Measurements from ENCODE around the gene ADAM15. TPM values are rescaled to one million over a fixed set of nuclear protein-coding genes. Genes with fewer than 3 reads are reported as not detected.

The ADAM15 gene
- total and polyA plus RNA-seq, 2 donors (not counting 1 experiment from before 2014, with no cell fraction given), result 14.6 to 28.4 TPM

- ATAC-seq (ENCODE audit: low read depth) (no peak), DNase-seq (no peak)
- peak overlapping the region; percentile 89 for H3K4me3 Mint-ChIP-seq
- H3K9me3 Mint-ChIP-seq (ENCODE audit: insufficient read depth), result no peaks in the 10 kb centered on the region
- no peaks in the 10 kb centered on the region for H3K36me3 ChIP-seq (replicated peaks in 1 of 2; ENCODE audit: control extremely low read depth in 1 of 2, control insufficient read depth in 1 of 2, extremely low read depth in 1 of 2, insufficient read depth in 2 of 2, low read length in 1 of 2)
- H2AFZ ChIP-seq (ENCODE audit: insufficient read depth, low read depth, low read length, poor library complexity, severe bottlenecking), result no peak overlapping the region
- H3K9me3 ChIP-seq (ENCODE audit: control extremely low read depth in 1 of 3, control insufficient read depth in 2 of 3, insufficient read depth in 1 of 3, low read length in 2 of 3), result peaks cover 0 to 17% (median 0%) of the 10 kb centered on the region in 3 donors
- H3K79me2 ChIP-seq (ENCODE audit: control insufficient read depth, insufficient read depth, low read length), result no peaks in the 10 kb centered on the region
- H3K9ac ChIP-seq (ENCODE audit: low read length), result no peak overlapping the region
- peaks cover 55% of the 10 kb centered on the region for H3K4me1 Mint-ChIP-seq
- no peak overlapping the region for H3K27ac ChIP-seq (ENCODE audit: low read length in 2 of 2)
- peak overlapping the region; percentile 97 for H3K4me2 ChIP-seq (replicated peaks; ENCODE audit: low read depth, low read length, poor library complexity, severe bottlenecking)
- WGBS (ENCODE audit: insufficient coverage), result 78% methylated on average over 3 of the region's 4 CpGs
- peaks cover 0 to 41% (median 29%) of the 10 kb centered on the region in 4 experiments for H3K27me3 ChIP-seq (replicated peaks in 1 of 4; ENCODE audit: control extremely low read depth in 1 of 4, control insufficient read depth in 3 of 4, insufficient read depth in 4 of 4, low read length in 3 of 4)
- ChIA-PET POLR2A (no interaction called here), CTCF (interaction anchor here (0.8 to 4.0 kb wide), 9 partner anchors 7 to 518 kb away, joined by 3 to 32 read pairs (median 3); partner anchors contain the start of genes EFNA4 and KRTCAP2)
- peaks cover 24% of the 10 kb centered on the region for H3K27me3 Mint-ChIP-seq
- intact Hi-C loops (cut with micrococcal nuclease), result loop anchor here (5.0 kb wide), 1 partner anchor 1359 kb away; no protein-coding TSS in a partner anchor
- TF ChIP-seq EZH2 (IDR thresholded peaks at IDR 0.05; ENCODE audit: borderline replicate concordance, insufficient read depth, low read depth, low read length, poor library complexity, severe bottlenecking), result no peak
- no peak for TF ChIP-seq CTCF (IDR thresholded peaks at IDR 0.05)
- H3K4me1 ChIP-seq (ENCODE audit: control insufficient read depth in 2 of 2, insufficient read depth in 2 of 2, low read length in 2 of 2), result peaks cover 49 to 56% of the 10 kb centered on the region in 2 donors
- peaks cover 28% of the 10 kb centered on the region for H4K20me1 ChIP-seq (ENCODE audit: control insufficient read depth, insufficient read depth, low read length, poor library complexity, severe bottlenecking)
- no peak overlapping the region for H3K4me3 ChIP-seq (ENCODE audit: control extremely low read depth in 1 of 5, extremely low read depth in 1 of 5, insufficient read depth in 1 of 5, low read depth in 2 of 5, low read length in 4 of 5)
- peak overlapping the region; percentile 62 for H3K27ac Mint-ChIP-seq
Observed at GRCh38 chr1:155077758-155078445, 26.8 kb downstream of the ADAM15 start.
